Keratinocyte (primary cell): Measurements from ENCODE around the gene UGT3A1.

ENCODE experiments used
- EZH2 ChIP-seq: IDR thresholded peaks from one replicate; pipeline ENCODE4 v1.6.1; 2012; ENCODE audit warnings: inconsistent platforms, mild to moderate bottlenecking, low read length, moderate library complexity
- TF ChIP-seq, protein P1 (sequence below), 3 experiments: IDR thresholded peaks in 1 of 3; conservative IDR thresholded peaks in 1 of 3; optimal IDR thresholded peaks in 1 of 3; 2 replicates in 2 of 3; 3 replicates in 1 of 3; pipeline versions ENCODE3 to v1.5.1; 2011; ENCODE audit warnings: low read length in 3 of 3, mild to moderate bottlenecking in 3 of 3, moderate library complexity in 2 of 3, control low read depth in 1 of 3, inconsistent platforms in 1 of 3; ENCODE audit not compliant: insufficient read depth in 2 of 3; ENCODE audit errors: extremely low read depth in 1 of 3

DNA sequence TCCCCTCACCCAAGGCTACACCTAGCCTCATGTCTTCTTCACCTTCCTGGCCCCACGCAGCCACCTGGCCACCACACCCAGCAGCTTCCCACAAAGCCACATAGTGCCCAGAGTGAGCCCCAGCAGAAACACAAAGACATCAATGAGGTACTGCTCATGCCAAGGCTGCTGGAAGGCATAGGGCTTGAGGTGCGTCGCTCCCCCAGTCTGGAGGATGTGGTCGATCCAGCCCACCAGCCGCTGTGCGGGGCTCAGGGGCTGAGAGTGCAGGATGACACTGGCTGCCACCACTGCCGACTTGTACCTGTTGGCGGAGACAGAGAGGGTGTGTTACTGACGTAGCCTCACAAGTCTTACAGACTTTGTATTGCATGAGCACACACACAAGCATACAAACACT, 37.0 kb downstream of the UGT3A1 start:
- TF ChIP-seq, protein P1, sequence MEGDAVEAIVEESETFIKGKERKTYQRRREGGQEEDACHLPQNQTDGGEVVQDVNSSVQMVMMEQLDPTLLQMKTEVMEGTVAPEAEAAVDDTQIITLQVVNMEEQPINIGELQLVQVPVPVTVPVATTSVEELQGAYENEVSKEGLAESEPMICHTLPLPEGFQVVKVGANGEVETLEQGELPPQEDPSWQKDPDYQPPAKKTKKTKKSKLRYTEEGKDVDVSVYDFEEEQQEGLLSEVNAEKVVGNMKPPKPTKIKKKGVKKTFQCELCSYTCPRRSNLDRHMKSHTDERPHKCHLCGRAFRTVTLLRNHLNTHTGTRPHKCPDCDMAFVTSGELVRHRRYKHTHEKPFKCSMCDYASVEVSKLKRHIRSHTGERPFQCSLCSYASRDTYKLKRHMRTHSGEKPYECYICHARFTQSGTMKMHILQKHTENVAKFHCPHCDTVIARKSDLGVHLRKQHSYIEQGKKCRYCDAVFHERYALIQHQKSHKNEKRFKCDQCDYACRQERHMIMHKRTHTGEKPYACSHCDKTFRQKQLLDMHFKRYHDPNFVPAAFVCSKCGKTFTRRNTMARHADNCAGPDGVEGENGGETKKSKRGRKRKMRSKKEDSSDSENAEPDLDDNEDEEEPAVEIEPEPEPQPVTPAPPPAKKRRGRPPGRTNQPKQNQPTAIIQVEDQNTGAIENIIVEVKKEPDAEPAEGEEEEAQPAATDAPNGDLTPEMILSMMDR (optimal IDR thresholded peaks at IDR 0.05 in 1 of 3, IDR thresholded peaks at IDR 0.05 in 1 of 3, conservative IDR thresholded peaks at IDR 0.05 in 1 of 3; ENCODE audit: extremely low read depth in 1 of 3, insufficient read depth in 2 of 3, low read length in 3 of 3): no peak
- TF ChIP-seq EZH2: no peak
